IMR-90 (cell line): ENCODE measurements around the gene NKAIN2. TPM values are rescaled to one million over a fixed set of nuclear protein-coding genes. Genes with fewer than 3 reads are reported as not detected.

ENCODE experiments used
- ATAC-seq: fragments of 200-7000 bp; cut with Tn5 transposase; 2 replicates; pipeline ENCODE4 v1.9.1; 2020; ENCODE audit warnings: low read depth, mild to moderate bottlenecking, moderate library complexity
- BruUV-seq: library from RNA; stranded (reverse); fragments of 400-500 nt; replicated peaks from 2 replicates; lab custom pipeline; 2021; lab: Mats Ljungman, UMichigan
- CTCF ChIA-PET: fragments of 300-600 bp; formaldehyde crosslinking; extraction: SDS; loops from one replicate; lab custom pipeline; 2021; ENCODE audit warnings: antibody characterized with exemption; lab: Yijun Ruan, JAX
- POLR2A ChIA-PET: fragments of 300-600 bp; sonication (Branson Sonifier 250); formaldehyde crosslinking; loops from one replicate; lab custom pipeline; 2022; ENCODE audit warnings: antibody characterized with exemption; ENCODE audit not compliant: unreplicated experiment; lab: Charles Lee
- DNase-seq: peaks from one replicate; pipeline ENCODE4 v3.0.0; 2013
- H2AFZ ChIP-seq: replicated peaks from 2 replicates; pipeline ENCODE3; 2013; ENCODE audit warnings: low read length, mild to moderate bottlenecking; ENCODE audit not compliant: poor library complexity
- H2AK5ac ChIP-seq: 2 replicates; pipeline ENCODE4 v1.6.1; 2013; ENCODE audit warnings: low read depth, low read length, inconsistent platforms
- H2AK9ac ChIP-seq: replicated peaks from 2 replicates; pipeline ENCODE3; 2013; ENCODE audit warnings: mild to moderate bottlenecking, low read depth, low read length, moderate library complexity; ENCODE audit not compliant: poor library complexity
- H2BK120ac ChIP-seq: 2 replicates; pipeline ENCODE4 v1.6.1; 2013; ENCODE audit warnings: low read depth, low read length, inconsistent platforms
- H2BK15ac ChIP-seq: 3 replicates; pipeline ENCODE4 v1.6.1; 2013; ENCODE audit warnings: low read depth, low read length, inconsistent platforms
- H2BK20ac ChIP-seq: 2 replicates; pipeline ENCODE4 v1.6.1; 2013; ENCODE audit warnings: low read depth, mild to moderate bottlenecking, inconsistent platforms, low read length, moderate library complexity
- H2BK5ac ChIP-seq: 2 replicates; pipeline ENCODE4 v1.6.1; 2013; ENCODE audit warnings: mild to moderate bottlenecking, low read depth, low read length, inconsistent platforms; ENCODE audit not compliant: poor library complexity, severe bottlenecking
- H3K14ac ChIP-seq: replicated peaks from 2 replicates; pipeline ENCODE4 v1.6.1; 2013; ENCODE audit warnings: low read depth, low read length, inconsistent platforms
- H3K18ac ChIP-seq: 2 replicates; pipeline ENCODE4 v1.6.1; 2013; ENCODE audit warnings: low read depth, low read length, control low read depth
- H3K23ac ChIP-seq: 2 replicates; pipeline ENCODE4 v1.6.1; 2013; ENCODE audit warnings: low read depth, low read length, inconsistent platforms
- H3K27ac ChIP-seq: 2 replicates; pipeline ENCODE4 v1.5.1; 2013; ENCODE audit warnings: mild to moderate bottlenecking, control low read depth, low read length; ENCODE audit not compliant: insufficient read depth
- H3K27me3 ChIP-seq: 2 replicates; pipeline ENCODE4 v1.6.1; 2013; ENCODE audit warnings: low read length; ENCODE audit not compliant: control insufficient read depth, insufficient read depth
- H3K36me3 ChIP-seq: 2 replicates; pipeline ENCODE4 v1.6.1; 2013; ENCODE audit warnings: low read length, mixed read lengths; ENCODE audit not compliant: control insufficient read depth, insufficient read depth
- H3K4ac ChIP-seq: 2 replicates; pipeline ENCODE4 v1.6.1; 2013; ENCODE audit warnings: low read depth, low read length, inconsistent platforms
- H3K4me1 ChIP-seq: 2 replicates; pipeline ENCODE4 v1.6.1; 2013; ENCODE audit warnings: low read length, mixed read lengths; ENCODE audit not compliant: control insufficient read depth, insufficient read depth
- H3K4me2 ChIP-seq: 2 replicates; pipeline ENCODE4 v1.6.1; 2013; ENCODE audit warnings: low read depth, mild to moderate bottlenecking, control low read depth, low read length, moderate library complexity
- H3K4me3 ChIP-seq: 2 replicates; pipeline ENCODE4 v1.5.1; 2013; ENCODE audit warnings: low read depth, mild to moderate bottlenecking, control low read depth, low read length, moderate library complexity; ENCODE audit not compliant: insufficient read depth
- H3K56ac ChIP-seq: 2 replicates; pipeline ENCODE4 v1.6.1; 2013; ENCODE audit warnings: low read length, inconsistent platforms; ENCODE audit not compliant: insufficient read depth; ENCODE audit errors: extremely low read depth
- H3K79me1 ChIP-seq, 2 experiments: 2 replicates each; pipeline ENCODE4 v1.6.1; 2013; ENCODE audit warnings: low read length in 2 of 2, inconsistent platforms in 1 of 2, low read depth in 1 of 2
- H3K9ac ChIP-seq: 2 replicates; pipeline ENCODE4 v1.6.1; 2013; ENCODE audit warnings: low read depth, low read length, control low read depth
- H3K9me1 ChIP-seq: 2 replicates; pipeline ENCODE4 v1.6.1; 2013; ENCODE audit warnings: low read length, inconsistent platforms; ENCODE audit not compliant: insufficient read depth
- H3K9me3 ChIP-seq: 2 replicates; pipeline ENCODE4 v1.6.1; 2013; ENCODE audit warnings: low read length; ENCODE audit not compliant: control insufficient read depth, insufficient read depth
- H4K20me1 ChIP-seq: 2 replicates; pipeline ENCODE4 v1.6.1; 2013; ENCODE audit warnings: low read length, inconsistent platforms; ENCODE audit not compliant: insufficient read depth
- H4K5ac ChIP-seq: 2 replicates; pipeline ENCODE4 v1.6.1; 2013; ENCODE audit warnings: mild to moderate bottlenecking, low read depth, low read length, control low read depth
- H4K8ac ChIP-seq, 2 experiments: 2 replicates each; pipeline ENCODE4 v1.6.1; 2013; ENCODE audit warnings: low read depth in 2 of 2, low read length in 2 of 2, control low read depth in 1 of 2, inconsistent platforms in 1 of 2
- H4K91ac ChIP-seq: 2 replicates; pipeline ENCODE4 v1.6.1; 2013; ENCODE audit warnings: low read depth, low read length, inconsistent platforms; ENCODE audit not compliant: insufficient read depth
- BHLHE40 ChIP-seq: fragments of 150-350 bp; IDR thresholded peaks from 2 replicates; pipeline ENCODE4 v1.6.1; 2016; ENCODE audit warnings: mild to moderate bottlenecking, low read depth, low read length
- CEBPB ChIP-seq: IDR thresholded peaks from 2 replicates; pipeline ENCODE4 v1.6.1; 2012; ENCODE audit warnings: low read depth, low read length, improper control_type of control experiment
- MAFK ChIP-seq: IDR thresholded peaks from 2 replicates; pipeline ENCODE4 v1.6.1; 2012; ENCODE audit warnings: low read depth, low read length, improper control_type of control experiment
- MXI1 ChIP-seq: IDR thresholded peaks from 2 replicates; pipeline ENCODE4 v1.6.1; 2012; ENCODE audit warnings: low read depth, mild to moderate bottlenecking, low read length, moderate library complexity, borderline replicate concordance
- POLR2A ChIP-seq: IDR thresholded peaks from 2 replicates; pipeline ENCODE4 v1.6.1; 2012; ENCODE audit warnings: mild to moderate bottlenecking, low read depth, low read length
- RAD21 ChIP-seq: IDR thresholded peaks from 2 replicates; pipeline ENCODE4 v1.6.1; 2012; ENCODE audit warnings: low read length, improper control_type of control experiment
- RCOR1 ChIP-seq: IDR thresholded peaks from 2 replicates; pipeline ENCODE4 v1.6.1; 2012; ENCODE audit warnings: mild to moderate bottlenecking, low read length, improper control_type of control experiment; ENCODE audit not compliant: insufficient replicate concordance
- RFX5 ChIP-seq: IDR thresholded peaks from 2 replicates; pipeline ENCODE4 v1.8.0; 2012; ENCODE audit warnings: low read depth, mild to moderate bottlenecking, low read length, moderate library complexity
- WGBS, 2 experiments: methylation state at CpG; one replicate each; pipeline versions ENCODE4 v1.1.5 to v1.1.7; 2013; ENCODE audit warnings: missing lambda C conversion rate in 2 of 2; ENCODE audit not compliant: insufficient read length in 1 of 2; ENCODE audit errors: extremely low coverage in 2 of 2; 5-methylcytosine and 5-hydroxymethylcytosine counted together
- dilution Hi-C: fragments of 300-500 bp; cut with HindIII; formaldehyde crosslinking; loops from one replicate; pipeline ENCODE4 v1.14.3; 2018; ENCODE audit warnings: low sequenced_read_pairs; ENCODE audit not compliant: unreplicated experiment
- in situ Hi-C: fragments of 300-500 bp; cut with MboI; formaldehyde crosslinking; loops from 3 replicates; pipeline ENCODE4 v1.14.3; 2019; ENCODE audit warnings: low sequenced_read_pairs, inconsistent platforms, mixed read lengths
- intact Hi-C: fragments of 100-400 bp; cut with micrococcal nuclease; formaldehyde crosslinking; loops from 2 replicates; pipeline ENCODE4 v1.10.0; 2022
- polyA plus RNA-seq, 3 experiments: library from polyadenylated mRNA; depleted of rRNA; stranded (reverse); fragments of >200 nt; gene quantifications; 2 replicates each; pipeline ENCODE4 v1.2.3, GENCODE V29; 2012; ENCODE audit warnings: low replicate concordance in 1 of 3
- total RNA-seq: library from RNA; depleted of rRNA; stranded (reverse); fragments of >200 nt; gene quantifications from 2 replicates; pipeline ENCODE4 v1.2.3, GENCODE V29; 2012
- TF ChIP-seq, protein P1 (sequence below): conservative IDR thresholded peaks from 2 replicates; pipeline ENCODE4 v1.5.1; 2012; ENCODE audit warnings: mild to moderate bottlenecking, low read depth, low read length, improper control_type of control experiment
- TF ChIP-seq, protein P2 (sequence below): fragments of 150-350 bp; IDR thresholded peaks from 2 replicates; pipeline ENCODE4 v1.6.1; 2016; ENCODE audit warnings: low read depth, mild to moderate bottlenecking, low read length, moderate library complexity, borderline replicate concordance

NKAIN2 gene
- total and polyA plus RNA-seq, 2 of the 4 experiments (the other 2 are of a cell fraction): not detected

DNA sequence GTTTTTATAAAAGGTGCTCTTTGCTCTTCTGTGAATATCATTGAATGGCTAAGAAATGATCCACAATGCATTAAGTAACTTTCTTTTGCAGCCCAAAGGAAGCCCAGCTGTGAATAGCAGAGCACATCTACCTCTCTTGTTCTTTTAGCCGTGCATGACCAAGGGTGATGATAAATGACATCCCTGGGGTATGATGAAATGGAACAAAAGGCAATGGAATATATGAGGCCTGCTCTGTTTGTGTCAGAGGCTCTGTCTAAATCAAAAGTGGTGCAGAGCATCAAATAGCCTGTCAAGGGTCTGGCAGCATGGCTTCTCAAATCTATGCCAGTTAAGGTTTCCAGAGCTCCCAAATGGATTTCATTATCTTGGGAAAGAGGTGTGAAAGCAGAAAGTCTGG is 796.0 kb downstream of the NKAIN2 start:
- no TSS peak for BruUV-seq
- Histone ChIP-seq H4K5ac (no peak overlapping the region), H2BK20ac (no peak overlapping the region), H3K79me1 (no peaks in the 10 kb centered on the region), H3K27ac (no peak overlapping the region), H3K36me3 (no peaks in the 10 kb centered on the region), H2AK9ac (no peak overlapping the region), H3K4ac (no peak overlapping the region), H4K91ac (no peak overlapping the region), H4K20me1 (no peaks in the 10 kb centered on the region), H2BK15ac (no peak overlapping the region), H3K18ac (no peak overlapping the region), H2BK5ac (no peak overlapping the region), H2AK5ac (no peak overlapping the region), H3K4me1 (no peaks in the 10 kb centered on the region), H3K4me3 (no peak overlapping the region), H3K23ac (no peak overlapping the region), H3K9ac (no peak overlapping the region), H3K4me2 (no peak overlapping the region), H3K9me1 (no peaks in the 10 kb centered on the region), H3K27me3 (no peaks in the 10 kb centered on the region), H4K8ac (no peak overlapping the region), H2AFZ (no peak overlapping the region), H3K9me3 (no peaks in the 10 kb centered on the region), H3K14ac (no peak overlapping the region), H2BK120ac (no peak overlapping the region), H3K56ac (no peak overlapping the region)
- ChIA-PET POLR2A (no interaction called here), CTCF (no interaction called here)
- intact Hi-C loops: no loop called here
- no peak for ATAC-seq
- in situ Hi-C loops: no loop called here
- WGBS, 2 experiments: no CpG with 5 or more reads among the region's 1 CpG
- dilution Hi-C loops: no loop called here
- no peak for TF ChIP-seq BHLHE40
- no peak for TF ChIP-seq RCOR1
- no peak for TF ChIP-seq RFX5
- TF ChIP-seq, protein P1, sequence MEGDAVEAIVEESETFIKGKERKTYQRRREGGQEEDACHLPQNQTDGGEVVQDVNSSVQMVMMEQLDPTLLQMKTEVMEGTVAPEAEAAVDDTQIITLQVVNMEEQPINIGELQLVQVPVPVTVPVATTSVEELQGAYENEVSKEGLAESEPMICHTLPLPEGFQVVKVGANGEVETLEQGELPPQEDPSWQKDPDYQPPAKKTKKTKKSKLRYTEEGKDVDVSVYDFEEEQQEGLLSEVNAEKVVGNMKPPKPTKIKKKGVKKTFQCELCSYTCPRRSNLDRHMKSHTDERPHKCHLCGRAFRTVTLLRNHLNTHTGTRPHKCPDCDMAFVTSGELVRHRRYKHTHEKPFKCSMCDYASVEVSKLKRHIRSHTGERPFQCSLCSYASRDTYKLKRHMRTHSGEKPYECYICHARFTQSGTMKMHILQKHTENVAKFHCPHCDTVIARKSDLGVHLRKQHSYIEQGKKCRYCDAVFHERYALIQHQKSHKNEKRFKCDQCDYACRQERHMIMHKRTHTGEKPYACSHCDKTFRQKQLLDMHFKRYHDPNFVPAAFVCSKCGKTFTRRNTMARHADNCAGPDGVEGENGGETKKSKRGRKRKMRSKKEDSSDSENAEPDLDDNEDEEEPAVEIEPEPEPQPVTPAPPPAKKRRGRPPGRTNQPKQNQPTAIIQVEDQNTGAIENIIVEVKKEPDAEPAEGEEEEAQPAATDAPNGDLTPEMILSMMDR: no peak
- no peak for TF ChIP-seq MAFK
- TF ChIP-seq, protein P2, sequence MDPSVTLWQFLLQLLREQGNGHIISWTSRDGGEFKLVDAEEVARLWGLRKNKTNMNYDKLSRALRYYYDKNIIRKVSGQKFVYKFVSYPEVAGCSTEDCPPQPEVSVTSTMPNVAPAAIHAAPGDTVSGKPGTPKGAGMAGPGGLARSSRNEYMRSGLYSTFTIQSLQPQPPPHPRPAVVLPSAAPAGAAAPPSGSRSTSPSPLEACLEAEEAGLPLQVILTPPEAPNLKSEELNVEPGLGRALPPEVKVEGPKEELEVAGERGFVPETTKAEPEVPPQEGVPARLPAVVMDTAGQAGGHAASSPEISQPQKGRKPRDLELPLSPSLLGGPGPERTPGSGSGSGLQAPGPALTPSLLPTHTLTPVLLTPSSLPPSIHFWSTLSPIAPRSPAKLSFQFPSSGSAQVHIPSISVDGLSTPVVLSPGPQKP: no peak
- no peak for TF ChIP-seq MXI1
- no peak for TF ChIP-seq POLR2A
- no peak for TF ChIP-seq RAD21
- no peak for TF ChIP-seq CEBPB
- no peak for DNase-seq
